Loucy (cell line): ENCODE measurements around the gene PTHLH.

ENCODE experiments used
- CTCF ChIP-seq: fragments of 200-600 bp; sonication (generic); conservative IDR thresholded peaks from 2 replicates; pipeline ENCODE4 v1.5.1; 2014; ENCODE audit warnings: mild to moderate bottlenecking, antibody characterized with exemption, low read length
- EZH2phosphoT487 ChIP-seq: fragments of 200-600 bp; IDR thresholded peaks from 2 replicates; pipeline ENCODE4 v1.6.1; 2018; ENCODE audit warnings: antibody characterized with exemption, mild to moderate bottlenecking, moderate library complexity, borderline replicate concordance

GRCh38 chr12:27969624-27970400, 2.7 kb downstream of the PTHLH start:
- no peak for TF ChIP-seq CTCF
- no peak for TF ChIP-seq EZH2phosphoT487
